DND-41 (cell line): Measurements from ENCODE around the gene RPS15A.
"Not testable (repeated sequence)": the region's sequence is repeated elsewhere in the genome, so short reads cannot be mapped to it uniquely, and the experiment has no call there.

ENCODE experiments used
- ATAC-seq: fragments of 200-7000 bp; cut with Tn5 transposase; 3 replicates; pipeline ENCODE4 v1.9.1; 2021; ENCODE audit warnings: low read depth; ENCODE audit not compliant: insufficient read depth
- DNase-seq: peaks from one replicate; pipeline ENCODE4 v3.0.0-alpha.2; 2020
- H2AFZ ChIP-seq: 2 replicates; pipeline ENCODE4 v1.6.0; 2012; ENCODE audit warnings: low read depth, low read length
- H3K27ac ChIP-seq: 2 replicates; pipeline ENCODE4 v1.5.1; 2012; ENCODE audit warnings: low read length, inconsistent platforms
- H3K27me3 ChIP-seq: fragments of 200-600 bp; sonication (generic); 2 replicates; pipeline ENCODE4 v1.6.0; 2012; ENCODE audit warnings: low read length, mild to moderate bottlenecking, inconsistent platforms; ENCODE audit not compliant: insufficient read depth, poor library complexity
- H3K36me3 ChIP-seq: 2 replicates; pipeline ENCODE4 v1.5.1; 2012; ENCODE audit warnings: low read length, inconsistent platforms; ENCODE audit not compliant: insufficient read depth
- H3K4me1 ChIP-seq: 2 replicates; pipeline ENCODE4 v1.5.1; 2012; ENCODE audit warnings: mild to moderate bottlenecking, low read length; ENCODE audit not compliant: insufficient read depth
- H3K4me2 ChIP-seq: 2 replicates; pipeline ENCODE4 v1.6.0; 2012; ENCODE audit warnings: mild to moderate bottlenecking, moderate library complexity, low read length, inconsistent platforms; ENCODE audit not compliant: insufficient read depth
- H3K4me3 ChIP-seq, 2 experiments: fragments of 200-600 bp in 1 of 2; shearing (Covaris generic) in 1 of 2; 2 replicates each; pipeline ENCODE4 v1.5.1; 2012 to 2016; ENCODE audit warnings: inconsistent platforms in 2 of 2, low read length in 2 of 2, mild to moderate bottlenecking in 2 of 2, low read depth in 1 of 2, moderate library complexity in 1 of 2
- H3K79me2 ChIP-seq: 2 replicates; pipeline ENCODE4 v1.6.0; 2012; ENCODE audit warnings: low read length, inconsistent platforms; ENCODE audit not compliant: insufficient read depth
- H3K9ac ChIP-seq: 2 replicates; pipeline ENCODE4 v1.6.0; 2012; ENCODE audit warnings: low read depth, mild to moderate bottlenecking, inconsistent platforms, low read length, moderate library complexity
- H3K9me3 ChIP-seq: 2 replicates; pipeline ENCODE4 v1.5.1; 2012; ENCODE audit warnings: low read length, moderate library complexity, mild to moderate bottlenecking, inconsistent platforms; ENCODE audit not compliant: insufficient read depth, severe bottlenecking
- H4K20me1 ChIP-seq: 2 replicates; pipeline ENCODE4 v1.6.0; 2012; ENCODE audit warnings: low read length; ENCODE audit not compliant: insufficient read depth

The RPS15A gene

GRCh38 chr16:18777664-18778063, 12.5 kb downstream of the RPS15A start:
- H2AFZ ChIP-seq, H3K9me3 ChIP-seq, H3K4me1 ChIP-seq, H3K27ac ChIP-seq, H3K4me2 ChIP-seq, H4K20me1 ChIP-seq, H3K36me3 ChIP-seq, DNase-seq, ATAC-seq, H3K4me3 ChIP-seq, H3K9ac ChIP-seq, H3K27me3 ChIP-seq, H3K79me2 ChIP-seq: not testable (repeated sequence)

GRCh38 chr16:18776334-18776733, 13.8 kb downstream of the RPS15A start:
- not testable (repeated sequence) for H3K36me3 ChIP-seq, ATAC-seq

GRCh38 chr16:18774651-18775050, 15.5 kb downstream of the RPS15A start:
- H3K9me3 ChIP-seq, H3K4me3 ChIP-seq, H3K27me3 ChIP-seq, ATAC-seq, DNase-seq, H3K4me2 ChIP-seq, H4K20me1 ChIP-seq, H3K9ac ChIP-seq, H2AFZ ChIP-seq, H3K27ac ChIP-seq, H3K4me1 ChIP-seq, H3K36me3 ChIP-seq, H3K79me2 ChIP-seq: not testable (repeated sequence)

More at GRCh38 chr16:18776334-18776733, 13.8 kb downstream of the RPS15A start:
- DNase-seq, H3K4me1 ChIP-seq, H3K9me3 ChIP-seq, H3K79me2 ChIP-seq, H3K4me3 ChIP-seq, H3K27me3 ChIP-seq, H3K9ac ChIP-seq, H2AFZ ChIP-seq, H3K4me2 ChIP-seq, H4K20me1 ChIP-seq, H3K27ac ChIP-seq: not testable (repeated sequence)

- not testable (repeated sequence) for H3K9me3 ChIP-seq, H3K4me3 ChIP-seq, ATAC-seq, H3K27me3 ChIP-seq, H3K36me3 ChIP-seq, H3K9ac ChIP-seq, H3K27ac ChIP-seq, H4K20me1 ChIP-seq, DNase-seq, H2AFZ ChIP-seq, H3K79me2 ChIP-seq, H3K4me2 ChIP-seq, H3K4me1 ChIP-seq
Measured at GRCh38 chr16:18772171-18772570, 18.0 kb downstream of the RPS15A start.

- not testable (repeated sequence) for H3K79me2 ChIP-seq, H3K4me2 ChIP-seq, H3K4me3 ChIP-seq, ATAC-seq, H3K36me3 ChIP-seq, H4K20me1 ChIP-seq, H3K4me1 ChIP-seq, H3K27me3 ChIP-seq, H2AFZ ChIP-seq, H3K9ac ChIP-seq, H3K27ac ChIP-seq, H3K9me3 ChIP-seq, DNase-seq
Measured at GRCh38 chr16:18770336-18770962, 19.7 kb downstream of the RPS15A start.

GRCh38 chr16:18767217-18767616, 22.9 kb downstream of the RPS15A start:
- not testable (repeated sequence) for H3K27ac ChIP-seq, H4K20me1 ChIP-seq, H3K4me3 ChIP-seq, H3K79me2 ChIP-seq, H3K9me3 ChIP-seq, H2AFZ ChIP-seq, H3K4me1 ChIP-seq, H3K4me2 ChIP-seq, H3K36me3 ChIP-seq, ATAC-seq, DNase-seq, H3K9ac ChIP-seq, H3K27me3 ChIP-seq

- not testable (repeated sequence) for H3K27ac ChIP-seq, H3K79me2 ChIP-seq, H3K4me2 ChIP-seq, H4K20me1 ChIP-seq, DNase-seq, H3K9me3 ChIP-seq, H3K27me3 ChIP-seq, H3K36me3 ChIP-seq, H3K9ac ChIP-seq, H3K4me1 ChIP-seq, H2AFZ ChIP-seq, H3K4me3 ChIP-seq, ATAC-seq
Measured at GRCh38 chr16:18762713-18763112, 27.4 kb downstream of the RPS15A start.
